ENCODE results near the gene COPZ2. TPM values are rescaled to one million over a fixed set of nuclear protein-coding genes. Genes with fewer than 3 reads are reported as not detected.

COPZ2 gene
- total and polyA plus RNA-seq, 2 donors (not counting 1 experiment from before 2014, with no cell fraction given): 1.0 to 2.3 TPM

DNA sequence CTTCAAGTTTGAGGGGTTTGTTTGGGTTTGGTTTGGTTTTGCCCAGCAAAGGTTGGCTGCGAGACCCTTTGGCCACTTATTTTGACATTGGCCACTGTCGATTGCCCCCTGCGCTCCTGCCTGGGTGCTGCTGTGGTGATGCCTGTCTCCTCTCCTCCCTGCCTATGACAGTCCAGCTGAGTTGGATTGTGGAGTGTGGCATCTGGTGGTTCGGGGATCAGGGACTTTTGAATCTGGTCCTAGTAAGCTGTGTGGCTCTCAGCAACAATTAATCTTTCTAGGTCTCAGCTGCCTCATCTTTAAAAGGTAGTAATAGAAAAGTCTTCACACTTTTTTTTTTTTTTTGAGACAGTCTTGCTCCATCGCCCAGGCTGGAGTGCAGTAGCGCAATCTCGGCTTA is 39.6 kb downstream of the COPZ2 start:
- intact Hi-C loops (cut with micrococcal nuclease): no loop called here

DNA sequence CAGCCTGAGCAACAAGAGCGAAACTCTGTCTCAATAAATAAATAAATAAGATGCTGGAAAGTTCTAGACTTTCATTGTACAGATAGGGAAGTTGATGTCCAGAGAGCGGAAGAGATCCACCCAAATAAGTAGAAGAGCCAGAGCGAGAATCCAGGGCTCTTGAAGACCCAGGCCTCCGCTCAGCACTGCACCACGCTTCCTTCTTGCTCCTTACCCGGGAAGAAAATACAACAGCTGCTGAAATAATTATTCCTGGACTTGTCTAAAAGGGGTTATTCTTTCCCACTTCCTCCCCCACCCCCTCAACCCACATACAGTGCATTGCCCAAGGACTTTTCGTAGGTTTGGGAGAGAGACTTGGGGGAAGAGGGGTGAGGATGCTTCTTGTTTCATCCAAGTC is 40.0 kb downstream of the COPZ2 start:
- TF ChIP-seq, protein P1, sequence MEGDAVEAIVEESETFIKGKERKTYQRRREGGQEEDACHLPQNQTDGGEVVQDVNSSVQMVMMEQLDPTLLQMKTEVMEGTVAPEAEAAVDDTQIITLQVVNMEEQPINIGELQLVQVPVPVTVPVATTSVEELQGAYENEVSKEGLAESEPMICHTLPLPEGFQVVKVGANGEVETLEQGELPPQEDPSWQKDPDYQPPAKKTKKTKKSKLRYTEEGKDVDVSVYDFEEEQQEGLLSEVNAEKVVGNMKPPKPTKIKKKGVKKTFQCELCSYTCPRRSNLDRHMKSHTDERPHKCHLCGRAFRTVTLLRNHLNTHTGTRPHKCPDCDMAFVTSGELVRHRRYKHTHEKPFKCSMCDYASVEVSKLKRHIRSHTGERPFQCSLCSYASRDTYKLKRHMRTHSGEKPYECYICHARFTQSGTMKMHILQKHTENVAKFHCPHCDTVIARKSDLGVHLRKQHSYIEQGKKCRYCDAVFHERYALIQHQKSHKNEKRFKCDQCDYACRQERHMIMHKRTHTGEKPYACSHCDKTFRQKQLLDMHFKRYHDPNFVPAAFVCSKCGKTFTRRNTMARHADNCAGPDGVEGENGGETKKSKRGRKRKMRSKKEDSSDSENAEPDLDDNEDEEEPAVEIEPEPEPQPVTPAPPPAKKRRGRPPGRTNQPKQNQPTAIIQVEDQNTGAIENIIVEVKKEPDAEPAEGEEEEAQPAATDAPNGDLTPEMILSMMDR (IDR thresholded peaks at IDR 0.05): no peak
- TF ChIP-seq EZH2 (IDR thresholded peaks at IDR 0.05; ENCODE audit: borderline replicate concordance, insufficient read depth, low read depth, low read length, poor library complexity, severe bottlenecking): no peak
- H3K27ac Mint-ChIP-seq: no peak overlapping the region
- Histone ChIP-seq H3K4me1 (ENCODE audit: control insufficient read depth in 2 of 2, insufficient read depth in 2 of 2, low read length in 2 of 2) (no peaks in the 10 kb centered on the region), H4K20me1 (ENCODE audit: control insufficient read depth, insufficient read depth, low read length, poor library complexity, severe bottlenecking) (no peaks in the 10 kb centered on the region), H3K4me2 (replicated peaks; ENCODE audit: low read depth, low read length, poor library complexity, severe bottlenecking) (no peak overlapping the region), H3K9ac (ENCODE audit: low read length) (no peak overlapping the region), H3K4me3 (ENCODE audit: control extremely low read depth in 1 of 5, extremely low read depth in 1 of 5, insufficient read depth in 1 of 5, low read depth in 2 of 5, low read length in 4 of 5) (no peak overlapping the region), H3K27ac (ENCODE audit: low read length in 2 of 2) (no peak overlapping the region), H3K36me3 (replicated peaks in 1 of 2; ENCODE audit: control extremely low read depth in 1 of 2, control insufficient read depth in 1 of 2, extremely low read depth in 1 of 2, insufficient read depth in 2 of 2, low read length in 1 of 2) (no peaks in the 10 kb centered on the region), H3K79me2 (ENCODE audit: control insufficient read depth, insufficient read depth, low read length) (no peaks in the 10 kb centered on the region), H3K27me3 (replicated peaks in 1 of 4; ENCODE audit: control extremely low read depth in 1 of 4, control insufficient read depth in 3 of 4, insufficient read depth in 4 of 4, low read length in 3 of 4) (peaks cover 0 to 22% (median 0%) of the 10 kb centered on the region in 4 experiments), H2AFZ (ENCODE audit: insufficient read depth, low read depth, low read length, poor library complexity, severe bottlenecking) (no peak overlapping the region), H3K9me3 (ENCODE audit: control extremely low read depth in 1 of 3, control insufficient read depth in 2 of 3, insufficient read depth in 1 of 3, low read length in 2 of 3) (no peaks in the 10 kb centered on the region)
- peaks cover 2% of the 10 kb centered on the region for H3K4me1 Mint-ChIP-seq
- no peak for DNase-seq
- H3K27me3 Mint-ChIP-seq: peaks cover 22% of the 10 kb centered on the region
- ChIA-PET POLR2A (no interaction called here), CTCF (no interaction called here)
- ATAC-seq (ENCODE audit: low read depth): no peak
- intact Hi-C loops (cut with micrococcal nuclease): no loop called here
- 87% methylated on average over 4 of the region's 7 CpGs for WGBS (ENCODE audit: insufficient coverage)
- no peak overlapping the region for H3K4me3 Mint-ChIP-seq
- no peaks in the 10 kb centered on the region for H3K9me3 Mint-ChIP-seq (ENCODE audit: insufficient read depth)

More for the DNA sequence above, 39.6 kb downstream of the COPZ2 start:
- H3K27ac Mint-ChIP-seq: no peak overlapping the region
- Histone ChIP-seq H3K9me3 (ENCODE audit: control extremely low read depth in 1 of 3, control insufficient read depth in 2 of 3, insufficient read depth in 1 of 3, low read length in 2 of 3) (no peaks in the 10 kb centered on the region), H3K4me1 (ENCODE audit: control insufficient read depth in 2 of 2, insufficient read depth in 2 of 2, low read length in 2 of 2) (no peaks in the 10 kb centered on the region), H3K9ac (ENCODE audit: low read length) (no peak overlapping the region), H3K36me3 (replicated peaks in 1 of 2; ENCODE audit: control extremely low read depth in 1 of 2, control insufficient read depth in 1 of 2, extremely low read depth in 1 of 2, insufficient read depth in 2 of 2, low read length in 1 of 2) (no peaks in the 10 kb centered on the region), H2AFZ (ENCODE audit: insufficient read depth, low read depth, low read length, poor library complexity, severe bottlenecking) (no peak overlapping the region), H3K4me3 (ENCODE audit: control extremely low read depth in 1 of 5, extremely low read depth in 1 of 5, insufficient read depth in 1 of 5, low read depth in 2 of 5, low read length in 4 of 5) (no peak overlapping the region), H4K20me1 (ENCODE audit: control insufficient read depth, insufficient read depth, low read length, poor library complexity, severe bottlenecking) (no peaks in the 10 kb centered on the region), H3K79me2 (ENCODE audit: control insufficient read depth, insufficient read depth, low read length) (no peaks in the 10 kb centered on the region), H3K4me2 (replicated peaks; ENCODE audit: low read depth, low read length, poor library complexity, severe bottlenecking) (no peak overlapping the region), H3K27me3 (replicated peaks in 1 of 4; ENCODE audit: control extremely low read depth in 1 of 4, control insufficient read depth in 3 of 4, insufficient read depth in 4 of 4, low read length in 3 of 4) (peaks cover 0 to 22% (median 0%) of the 10 kb centered on the region in 4 experiments), H3K27ac (ENCODE audit: low read length in 2 of 2) (no peak overlapping the region)
- DNase-seq (no peak), ATAC-seq (ENCODE audit: low read depth) (no peak)
- WGBS (ENCODE audit: insufficient coverage): 100% methylated on average over 5 of the region's 7 CpGs
- H3K27me3 Mint-ChIP-seq: peaks cover 19% of the 10 kb centered on the region
- CTCF ChIA-PET: interaction anchor here (1.4 to 2.5 kb wide), 2 partner anchors 9 to 19 kb away, joined by 3 to 7 read pairs; no protein-coding TSS in a partner anchor
- H3K4me3 Mint-ChIP-seq: no peak overlapping the region
- POLR2A ChIA-PET: no interaction called here
- peaks cover 4% of the 10 kb centered on the region for H3K4me1 Mint-ChIP-seq
- H3K9me3 Mint-ChIP-seq (ENCODE audit: insufficient read depth): no peaks in the 10 kb centered on the region
- TF ChIP-seq, protein P1 (IDR thresholded peaks at IDR 0.05): no peak
- no peak for TF ChIP-seq EZH2 (IDR thresholded peaks at IDR 0.05; ENCODE audit: borderline replicate concordance, insufficient read depth, low read depth, low read length, poor library complexity, severe bottlenecking)
